MCF 10A (cell line): ENCODE measurements around the gene CALB2. TPM values are rescaled to one million over a fixed set of nuclear protein-coding genes. Genes with fewer than 3 reads are reported as not detected.
A peak's percentile ranks its signal among the peaks of the same experiment; 100 is the strongest.

Source experiments
- BruUV-seq: library from RNA; stranded (reverse); fragments of 400-500 nt; replicated peaks from 2 replicates; lab custom pipeline; 2021; lab: Mats Ljungman, UMichigan
- CTCF ChIA-PET: fragments of 300-600 bp; sonication (Branson Sonifier 250); formaldehyde crosslinking; extraction: SDS; loops from one replicate; lab custom pipeline; 2021; ENCODE audit warnings: antibody characterized with exemption, inconsistent platforms; lab: Yijun Ruan, JAX
- POLR2A ChIA-PET: fragments of 300-600, 350-650 bp; sonication (Branson Sonifier 250); formaldehyde crosslinking; extraction: SDS; loops from one replicate; lab custom pipeline; 2020; ENCODE audit warnings: antibody characterized with exemption, inconsistent platforms; lab: Yijun Ruan, JAX
- DNase-seq: peaks from one replicate; pipeline ENCODE4 v3.0.0-alpha.2; 2018; ENCODE audit not compliant: unreplicated experiment
- H3K27ac Mint-ChIP-seq: one replicate; pipeline ENCODE4 v1.8.0; 2022; ENCODE audit warnings: mild to moderate bottlenecking, low read depth, mixed read lengths; ENCODE audit not compliant: unreplicated experiment
- H3K27me3 Mint-ChIP-seq: one replicate; pipeline ENCODE4 v1.8.0; 2022; ENCODE audit warnings: mixed read lengths; ENCODE audit not compliant: insufficient read depth, unreplicated experiment
- H3K36me3 Mint-ChIP-seq: one replicate; pipeline ENCODE4 v1.8.0; 2022; ENCODE audit warnings: mild to moderate bottlenecking, moderate library complexity, mixed read lengths; ENCODE audit not compliant: insufficient read depth, unreplicated experiment
- H3K4me1 Mint-ChIP-seq: one replicate; pipeline ENCODE4 v1.8.0; 2022; ENCODE audit warnings: mixed read lengths; ENCODE audit not compliant: insufficient read depth, unreplicated experiment
- H3K4me3 Mint-ChIP-seq: one replicate; pipeline ENCODE4 v1.8.0; 2022; ENCODE audit warnings: mild to moderate bottlenecking, moderate library complexity, mixed read lengths; ENCODE audit not compliant: unreplicated experiment
- H3K9me3 Mint-ChIP-seq: one replicate; pipeline ENCODE4 v1.8.0; 2022; ENCODE audit warnings: mixed read lengths; ENCODE audit not compliant: unreplicated experiment
- intact Hi-C: fragments of 100-400 bp; cut with micrococcal nuclease; formaldehyde crosslinking; loops from 2 replicates; pipeline ENCODE4 v1.14.1; 2022
- total RNA-seq: library from RNA; stranded (reverse); gene quantifications from 2 replicates; pipeline ENCODE4 v1.2.3, GENCODE V29; 2022
- TF ChIP-seq, protein P1 (sequence below): fragments of 200-600 bp; IDR thresholded peaks from one replicate; pipeline ENCODE4 v1.8.0; 2022; ENCODE audit warnings: antibody characterized with exemption, mild to moderate bottlenecking; ENCODE audit not compliant: unreplicated experiment

CALB2 gene
- total RNA-seq, 1 experiment from 2014 or later, result 0.23 TPM

DNA sequence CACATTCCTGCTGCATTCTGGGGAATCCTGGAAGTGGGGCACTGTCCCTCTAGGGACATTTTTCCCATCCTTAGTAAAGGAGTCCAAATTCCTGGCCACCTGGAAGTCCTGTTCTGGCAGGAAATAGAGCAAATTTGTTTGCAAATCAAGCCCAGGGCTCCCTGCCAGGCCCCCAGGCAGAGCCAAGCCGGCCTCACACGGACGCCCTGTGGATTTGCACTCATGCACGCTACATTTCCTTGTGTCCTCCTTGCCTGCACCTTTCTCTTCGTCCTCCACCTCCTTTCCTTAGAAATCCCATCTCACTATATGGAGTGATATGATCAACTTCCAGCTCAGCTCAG lies 7.0 kb upstream of the CALB2 start:
- H3K27me3 Mint-ChIP-seq, result peaks cover 12% of the 10 kb centered on the region
- POLR2A ChIA-PET, result interaction anchor here (0.7 kb wide), 1 partner anchor 35 kb away, joined by 3 read pairs; no protein-coding TSS in a partner anchor
- H3K27ac Mint-ChIP-seq, result no peak overlapping the region
- H3K4me1 Mint-ChIP-seq, result no peaks in the 10 kb centered on the region
- H3K4me3 Mint-ChIP-seq, result no peak overlapping the region
- peak; percentile 8 for DNase-seq
- no TSS peak for BruUV-seq
- CTCF ChIA-PET, result interaction anchor here (0.6 kb wide), 1 partner anchor 187 kb away, joined by 3 read pairs; no protein-coding TSS in a partner anchor
- H3K9me3 Mint-ChIP-seq, result no peaks in the 10 kb centered on the region
- intact Hi-C loops, result no loop called here
- TF ChIP-seq, protein P1, sequence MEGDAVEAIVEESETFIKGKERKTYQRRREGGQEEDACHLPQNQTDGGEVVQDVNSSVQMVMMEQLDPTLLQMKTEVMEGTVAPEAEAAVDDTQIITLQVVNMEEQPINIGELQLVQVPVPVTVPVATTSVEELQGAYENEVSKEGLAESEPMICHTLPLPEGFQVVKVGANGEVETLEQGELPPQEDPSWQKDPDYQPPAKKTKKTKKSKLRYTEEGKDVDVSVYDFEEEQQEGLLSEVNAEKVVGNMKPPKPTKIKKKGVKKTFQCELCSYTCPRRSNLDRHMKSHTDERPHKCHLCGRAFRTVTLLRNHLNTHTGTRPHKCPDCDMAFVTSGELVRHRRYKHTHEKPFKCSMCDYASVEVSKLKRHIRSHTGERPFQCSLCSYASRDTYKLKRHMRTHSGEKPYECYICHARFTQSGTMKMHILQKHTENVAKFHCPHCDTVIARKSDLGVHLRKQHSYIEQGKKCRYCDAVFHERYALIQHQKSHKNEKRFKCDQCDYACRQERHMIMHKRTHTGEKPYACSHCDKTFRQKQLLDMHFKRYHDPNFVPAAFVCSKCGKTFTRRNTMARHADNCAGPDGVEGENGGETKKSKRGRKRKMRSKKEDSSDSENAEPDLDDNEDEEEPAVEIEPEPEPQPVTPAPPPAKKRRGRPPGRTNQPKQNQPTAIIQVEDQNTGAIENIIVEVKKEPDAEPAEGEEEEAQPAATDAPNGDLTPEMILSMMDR, result no peak
- no peaks in the 10 kb centered on the region for H3K36me3 Mint-ChIP-seq

DNA sequence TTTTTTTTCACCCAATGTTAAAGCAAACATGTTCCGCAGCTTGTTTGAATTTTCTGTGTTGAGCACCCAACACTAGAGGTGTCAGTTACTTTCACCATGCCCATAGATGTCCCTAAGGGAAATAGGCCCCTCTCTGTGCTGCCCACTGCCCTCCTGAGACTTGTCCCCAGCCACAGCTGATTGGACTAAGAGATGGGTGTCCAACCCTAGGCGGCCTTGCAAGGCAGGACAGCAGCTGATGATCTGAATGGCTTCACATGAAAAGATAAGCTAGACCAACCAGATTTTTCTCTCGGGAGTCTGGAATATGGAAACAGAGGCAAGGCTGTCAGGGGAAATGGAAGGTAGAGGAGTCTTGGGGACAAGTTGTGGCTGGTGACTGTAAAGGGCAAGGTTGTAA lies 6.1 kb upstream of the CALB2 start:
- CTCF ChIA-PET, result interaction anchor here (1.8 kb wide), 1 partner anchor 60 kb away, joined by 7 read pairs; no protein-coding TSS in a partner anchor
- BruUV-seq, result no TSS peak
- POLR2A ChIA-PET, result no interaction called here
- Mint-ChIP-seq H3K27me3 (peaks cover 12% of the 10 kb centered on the region), H3K36me3 (no peaks in the 10 kb centered on the region), H3K9me3 (no peaks in the 10 kb centered on the region), H3K27ac (no peak overlapping the region), H3K4me3 (no peak overlapping the region), H3K4me1 (no peaks in the 10 kb centered on the region)
- intact Hi-C loops, result no loop called here
- no peak for DNase-seq
- TF ChIP-seq, protein P1, result no peak

DNA sequence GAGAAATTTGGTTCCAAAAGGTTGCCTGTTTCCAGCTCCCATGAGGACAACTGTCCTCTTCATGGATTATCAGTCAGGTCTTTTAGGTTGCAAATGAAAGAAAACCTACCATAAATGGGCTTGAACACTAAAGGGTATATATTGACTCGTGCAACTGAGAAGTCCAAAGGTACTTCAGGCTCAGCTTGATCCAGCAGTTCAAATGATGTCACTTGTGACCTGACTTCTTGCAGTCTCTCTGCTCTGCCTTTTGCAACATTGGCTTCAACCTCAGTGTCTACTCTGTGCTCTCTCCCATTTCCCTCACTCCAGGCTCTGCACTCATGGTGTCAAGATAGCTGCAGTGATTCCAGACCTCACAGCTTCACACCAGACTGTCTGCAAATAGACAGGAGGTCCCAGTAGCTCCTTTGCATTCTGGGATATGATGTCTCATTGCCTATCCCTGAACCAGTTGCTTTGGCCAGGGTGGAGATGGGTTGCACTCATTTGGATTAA lies 5.5 kb upstream of the CALB2 start:
- H3K4me3 Mint-ChIP-seq, result no peak overlapping the region
- BruUV-seq, result no TSS peak

DNA sequence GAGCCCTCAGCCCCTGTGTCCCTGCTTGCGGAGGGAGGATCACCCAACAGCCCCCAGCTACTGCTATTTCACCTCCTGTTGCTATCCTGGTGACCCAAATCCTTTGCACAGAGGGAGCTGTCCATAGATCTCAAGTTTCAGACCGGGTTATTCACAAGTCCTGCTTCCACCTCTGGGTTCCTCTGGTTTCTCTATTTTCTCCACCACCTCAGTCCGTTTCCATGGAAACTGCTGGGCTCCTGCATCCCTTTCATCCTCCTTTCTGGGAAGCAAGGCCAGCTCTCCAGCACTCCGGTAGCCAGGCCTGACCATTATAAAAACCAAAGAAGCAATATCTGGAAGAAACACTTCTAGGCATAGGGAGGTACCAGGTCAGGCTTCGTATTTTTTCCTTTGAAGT lies 4.8 kb upstream of the CALB2 start:
- BruUV-seq, result no TSS peak
- Mint-ChIP-seq H3K36me3 (no peaks in the 10 kb centered on the region), H3K4me3 (no peak overlapping the region), H3K27me3 (peaks cover 12% of the 10 kb centered on the region), H3K27ac (no peak overlapping the region), H3K4me1 (no peaks in the 10 kb centered on the region), H3K9me3 (no peaks in the 10 kb centered on the region)
- ChIA-PET POLR2A (interaction anchor here (0.6 kb wide), 1 partner anchor 108 kb away, joined by 3 read pairs; no protein-coding TSS in a partner anchor), CTCF (interaction anchor here (1.8 kb wide), 1 partner anchor 59 kb away, joined by 7 read pairs; no protein-coding TSS in a partner anchor)
- intact Hi-C loops, result no loop called here
- TF ChIP-seq, protein P1, result no peak
- DNase-seq, result no peak

More for the DNA sequence above, 5.5 kb upstream of the CALB2 start:
- Mint-ChIP-seq H3K27me3 (peaks cover 12% of the 10 kb centered on the region), H3K4me1 (no peaks in the 10 kb centered on the region), H3K27ac (no peak overlapping the region), H3K36me3 (no peaks in the 10 kb centered on the region), H3K9me3 (no peaks in the 10 kb centered on the region)
- intact Hi-C loops, result no loop called here
- CTCF ChIA-PET, result interaction anchor here (1.8 kb wide), 1 partner anchor 59 kb away, joined by 7 read pairs; no protein-coding TSS in a partner anchor
- POLR2A ChIA-PET, result no interaction called here
- no peak for DNase-seq
- TF ChIP-seq, protein P1, result no peak
